DMS53 treated with DMSO at 0.1 percent for 48 hours (cell line): ENCODE results near the gene AHSG.
A peak's percentile ranks its signal among the peaks of the same experiment; 100 is the strongest.
"Not testable (repeated sequence)": the region's sequence is repeated elsewhere in the genome, so short reads cannot be mapped to it uniquely, and the experiment has no call there.

ENCODE experiments used
- DNase-seq: peaks from one replicate; lab custom pipeline; 2025; ENCODE audit not compliant: unreplicated experiment; lab: John Stamatoyannopoulos, UW

Gene AHSG, protein sequence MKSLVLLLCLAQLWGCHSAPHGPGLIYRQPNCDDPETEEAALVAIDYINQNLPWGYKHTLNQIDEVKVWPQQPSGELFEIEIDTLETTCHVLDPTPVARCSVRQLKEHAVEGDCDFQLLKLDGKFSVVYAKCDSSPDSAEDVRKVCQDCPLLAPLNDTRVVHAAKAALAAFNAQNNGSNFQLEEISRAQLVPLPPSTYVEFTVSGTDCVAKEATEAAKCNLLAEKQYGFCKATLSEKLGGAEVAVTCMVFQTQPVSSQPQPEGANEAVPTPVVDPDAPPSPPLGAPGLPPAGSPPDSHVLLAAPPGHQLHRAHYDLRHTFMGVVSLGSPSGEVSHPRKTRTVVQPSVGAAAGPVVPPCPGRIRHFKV

GRCh38 chr3:186612721-186613636 is at the start of gene AHSG:
Gene AHSG, plus strand, starts transcription at chr3:186613060. Its CDS starts 82 bp downstream, at chr3:186613142.
- no peak for DNase-seq

DNA sequence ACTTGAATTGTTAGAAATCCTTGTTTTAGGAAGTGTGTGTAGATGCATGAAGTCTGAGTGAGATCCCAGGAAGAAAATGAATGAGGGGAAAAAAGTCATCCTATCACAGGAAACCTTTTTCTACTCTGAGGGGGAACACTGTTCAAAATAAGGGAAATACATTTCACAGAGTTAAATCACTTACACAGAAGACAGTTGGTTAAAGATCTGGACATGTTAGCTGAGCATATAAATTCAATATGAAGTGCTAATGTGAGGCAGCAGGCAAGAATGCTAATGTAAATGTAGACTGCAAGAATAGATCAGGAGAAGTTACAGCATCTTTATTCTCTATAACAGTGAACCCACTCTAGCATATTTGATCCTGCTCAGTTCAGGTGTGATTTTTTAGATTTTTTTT is 48.3 kb upstream of the AHSG start:
- DNase-seq, result no peak

DNA sequence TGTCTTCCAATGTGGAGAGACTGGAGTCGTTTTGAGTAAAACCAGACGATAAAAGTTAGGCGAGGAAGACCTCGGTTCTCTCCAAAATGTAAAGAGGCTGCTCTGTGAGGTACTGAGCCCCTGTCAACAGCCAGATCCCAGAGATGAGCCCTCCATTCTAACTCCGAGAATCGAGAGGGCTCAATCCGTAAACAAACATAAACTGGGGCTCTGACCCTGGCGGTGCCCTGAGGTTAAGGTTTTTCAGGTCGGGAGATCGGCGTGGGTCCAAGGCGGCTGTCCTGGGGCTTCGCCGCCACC is 46.1 kb upstream of the AHSG start:
- no peak for DNase-seq

GRCh38 chr3:186567072-186567921 is 45.6 kb upstream of the AHSG start, which contains the start of gene TBCCD1:
Gene TBCCD1, minus strand, starts transcription at chr3:186567339. Its CDS starts 3,010 bp downstream, at chr3:186564329.
- DNase-seq, result peak; percentile 48

DNA sequence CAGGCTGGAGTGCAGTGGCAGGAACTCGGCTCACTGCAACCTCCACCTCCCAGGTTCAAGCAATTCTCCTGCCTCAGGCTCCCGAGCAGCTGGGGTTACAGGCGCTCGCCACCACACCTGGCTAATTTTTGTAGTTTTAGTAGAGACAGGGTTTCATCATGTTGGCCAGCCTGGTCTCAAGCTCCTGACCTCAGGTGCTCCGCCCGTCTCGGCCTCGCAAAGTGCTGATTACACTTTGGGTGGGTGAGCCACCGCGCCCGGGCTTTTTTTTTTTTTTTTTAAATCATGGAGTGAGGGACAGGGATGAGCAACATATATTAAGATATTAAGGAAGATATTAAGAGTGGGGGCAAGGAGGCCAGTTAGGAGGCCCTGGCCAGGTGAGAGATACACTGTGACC is 43.5 kb upstream of the AHSG start:
- not testable (repeated sequence) for DNase-seq

DNA sequence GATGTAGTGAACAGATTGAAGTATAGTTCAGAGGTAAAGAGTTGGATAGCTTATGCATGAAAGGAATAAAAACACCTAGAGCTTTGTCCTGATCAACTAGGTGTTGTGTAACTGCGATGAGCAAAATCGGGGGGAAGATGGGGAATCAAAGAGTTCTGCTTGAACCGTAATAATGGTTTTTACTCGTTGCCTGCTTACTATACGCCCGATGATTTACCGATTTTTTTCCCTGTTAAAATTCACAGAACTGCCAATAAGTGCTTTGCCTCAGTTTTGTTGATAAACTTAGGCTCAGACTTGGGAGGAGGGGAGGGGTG is 43.1 kb upstream of the AHSG start:
- no peak for DNase-seq

GRCh38 chr3:186570096-186570940 is 42.5 kb upstream of the AHSG start, which contains the start of gene DNAJB11:
Gene DNAJB11, plus strand, starts transcription at chr3:186570720. Its CDS starts 178 bp downstream, at chr3:186570898.
- DNase-seq, result peak; percentile 96

GRCh38 chr3:186570941-186571643 is 41.8 kb upstream of the AHSG start:
- no peak for DNase-seq

DNA sequence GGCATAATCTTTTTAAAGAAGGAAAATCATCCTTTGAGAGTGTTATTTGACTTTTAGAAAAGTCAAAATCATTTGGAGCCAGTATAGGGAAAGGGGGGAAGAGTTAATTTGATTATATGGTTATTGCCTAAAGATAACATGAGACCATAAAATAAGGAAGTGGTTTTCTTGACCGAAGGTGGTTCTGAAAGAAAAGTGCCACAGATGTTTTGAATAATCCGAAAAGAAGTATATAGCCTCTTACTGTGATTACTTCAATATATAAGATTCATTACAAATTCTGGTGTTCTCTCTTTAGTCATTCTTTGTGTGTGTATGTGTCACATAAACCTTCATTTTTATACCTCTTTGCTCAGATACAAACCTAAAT is 41.2 kb upstream of the AHSG start:
- no peak for DNase-seq

- no peak for DNase-seq
These were observed 35.3 kb upstream of the AHSG start for GRCh38 chr3:186577521-186577920.

DNA sequence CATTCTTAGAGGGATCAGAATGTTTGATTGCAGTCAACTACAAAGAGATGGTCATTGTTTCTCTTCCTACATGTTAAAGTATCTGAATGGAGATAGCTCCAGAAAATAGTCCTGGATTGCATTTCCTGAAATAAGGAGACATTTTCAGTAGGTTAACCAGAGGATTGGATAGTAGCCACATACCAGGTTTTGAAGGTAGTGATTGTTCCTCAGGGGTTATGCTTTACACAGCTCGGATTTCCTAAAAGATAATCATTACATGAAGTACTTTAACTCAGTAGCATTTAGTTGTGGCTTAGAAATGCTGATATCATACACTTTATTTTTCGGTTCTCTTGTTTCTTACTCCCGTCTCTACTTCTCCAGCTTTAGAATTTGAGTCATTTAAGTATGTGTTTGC is 32.1 kb upstream of the AHSG start:
- DNase-seq, result no peak

GRCh38 chr3:186582541-186582940 is 30.3 kb upstream of the AHSG start:
- no peak for DNase-seq

GRCh38 chr3:186583831-186584230 is 29.0 kb upstream of the AHSG start:
- DNase-seq, result peak; percentile 11

DNA sequence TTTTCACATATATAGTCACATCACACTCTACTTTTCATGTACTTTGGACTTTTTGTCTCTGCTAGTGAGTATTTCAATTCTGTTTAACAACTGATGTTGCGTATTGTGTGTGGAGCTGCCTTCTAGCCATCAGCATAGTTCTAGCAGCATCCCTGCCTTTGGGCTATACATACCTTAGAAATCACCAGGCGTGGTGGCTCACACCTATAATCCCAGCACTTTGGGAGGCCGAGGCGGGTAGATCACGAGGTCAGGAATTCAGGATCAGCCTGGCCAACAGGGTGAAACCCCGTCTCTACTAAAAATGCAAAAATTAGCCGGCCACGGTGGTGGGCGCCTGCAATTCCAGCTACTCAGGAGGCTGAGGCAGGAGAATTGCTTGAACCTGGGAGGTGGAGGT is 26.6 kb upstream of the AHSG start:
- not testable (repeated sequence) for DNase-seq

DNA sequence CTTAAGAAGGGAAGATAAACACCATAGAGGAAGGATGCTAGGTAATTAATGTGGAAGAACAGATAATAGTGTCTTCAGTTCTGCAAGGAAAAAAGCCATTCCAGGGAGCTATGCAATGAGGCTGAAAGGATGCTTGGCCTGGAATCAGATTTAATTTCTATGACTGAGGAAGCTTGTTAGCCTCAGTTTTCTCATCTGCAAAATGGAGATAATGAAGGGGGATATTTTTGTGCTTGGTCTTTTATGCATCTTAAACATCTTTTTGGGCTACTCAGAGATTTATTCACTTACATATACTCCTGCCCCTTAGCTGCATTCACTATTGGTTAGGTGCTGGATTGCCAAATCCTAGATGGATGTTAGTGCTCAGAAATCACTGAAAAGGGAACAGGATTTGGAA is 25.7 kb upstream of the AHSG start:
- no peak for DNase-seq

DNA sequence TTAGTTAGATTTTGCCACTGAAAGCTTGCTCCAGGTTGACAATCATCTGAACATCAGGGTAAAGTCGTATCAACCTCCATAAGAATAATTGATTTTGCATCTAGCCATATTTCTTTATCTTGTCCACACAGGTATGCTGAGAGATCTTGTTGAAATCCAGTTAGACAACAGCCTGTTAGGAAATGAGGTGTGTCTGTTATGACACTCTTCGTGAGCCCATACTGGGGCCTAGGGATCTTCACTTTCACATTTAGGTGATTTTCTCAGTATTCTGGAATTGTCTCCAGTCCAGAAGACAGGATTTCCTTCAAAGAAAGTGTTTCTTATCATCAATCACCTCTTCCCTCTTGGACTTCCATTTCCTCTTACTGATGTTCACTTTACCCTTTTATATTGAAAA is 24.2 kb upstream of the AHSG start:
- DNase-seq, result peak; percentile 39

DNA sequence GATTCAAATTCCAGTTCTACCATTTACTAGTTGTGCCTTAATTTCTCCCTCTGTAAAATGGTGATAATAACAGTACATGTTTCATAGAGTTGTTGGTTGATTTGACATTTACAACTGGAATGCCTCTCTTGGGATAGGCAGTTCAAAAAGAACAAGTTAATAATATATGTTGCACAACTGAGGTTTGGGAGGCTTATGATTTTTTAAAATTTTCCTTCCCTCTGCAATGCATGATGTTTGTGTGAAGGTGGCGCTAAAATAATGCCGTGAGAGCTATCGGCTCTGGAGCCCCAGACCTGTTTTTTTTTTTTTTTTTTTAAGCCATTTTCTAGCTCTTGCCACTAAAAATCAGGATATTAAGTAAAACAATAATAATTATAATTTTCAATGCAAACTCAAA is 23.7 kb upstream of the AHSG start:
- no peak for DNase-seq

GRCh38 chr3:186589856-186590579 is 22.8 kb upstream of the AHSG start:
- peak; percentile 16 for DNase-seq
